Vagina (tissue), 2 donors: ENCODE results near the gene AANAT.

ENCODE experiments used
- POLR2A ChIP-seq, 2 donors: fragments of 450-650 bp; IDR thresholded peaks; one replicate each; pipeline ENCODE4 v1.6.1; 2017; ENCODE audit warnings: antibody characterized with exemption in 2 of 2, mild to moderate bottlenecking in 2 of 2, moderate library complexity in 2 of 2
- POLR2AphosphoS5 ChIP-seq, 2 donors: sonication (generic); formaldehyde crosslinking; IDR thresholded peaks; one replicate each; pipeline ENCODE4 v1.9.0; 2017; ENCODE audit warnings: antibody characterized with exemption in 2 of 2, mild to moderate bottlenecking in 2 of 2, low read depth in 1 of 2; ENCODE audit not compliant: insufficient read depth in 1 of 2
- TF ChIP-seq, protein P1 (sequence below), 3 experiments: fragments of 450-650 bp in 2 of 3; fragments of 200-600 bp in 1 of 3; sonication (generic) in 1 of 3; IDR thresholded peaks; one replicate each; pipeline ENCODE4 v1.5.1; 2017 to 2019; ENCODE audit warnings: antibody characterized with exemption in 3 of 3, mild to moderate bottlenecking in 2 of 3, moderate library complexity in 2 of 3

DNA sequence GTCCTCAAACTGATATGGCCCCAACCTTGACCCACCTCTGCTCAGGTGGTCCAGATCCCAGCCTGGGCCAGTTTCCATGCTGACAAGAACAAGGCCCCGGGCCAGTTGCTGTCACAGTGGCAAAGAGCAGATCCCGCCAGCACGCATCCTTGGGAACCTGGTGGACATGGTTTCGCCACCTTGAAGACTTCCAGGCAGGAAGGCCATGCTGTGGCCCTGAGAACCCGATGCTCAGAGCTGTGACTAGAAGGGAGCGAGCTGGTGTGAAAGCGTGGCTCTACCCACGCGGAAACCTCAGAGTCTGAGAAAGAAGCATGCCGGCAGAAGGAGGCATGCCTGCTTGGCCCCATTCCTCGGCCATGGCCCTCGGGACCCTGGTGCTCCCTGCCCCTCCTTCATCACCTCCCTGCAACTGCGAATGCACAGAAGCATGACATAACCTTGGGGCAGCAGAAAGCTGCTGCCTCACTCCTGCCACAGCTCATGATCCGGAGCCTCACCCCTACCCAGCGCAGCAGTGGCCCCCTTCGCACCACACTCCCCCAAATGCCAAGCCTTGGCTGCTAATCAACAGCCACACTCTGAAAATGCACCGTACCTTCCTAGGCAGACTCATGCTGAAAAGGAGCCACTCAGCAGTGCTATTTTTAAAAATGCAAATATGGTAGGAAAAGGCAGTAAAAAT, 47.7 kb upstream of the AANAT start:
- TF ChIP-seq POLR2A (IDR thresholded peaks at IDR 0.05) (no peak), POLR2AphosphoS5 (IDR thresholded peaks at IDR 0.05; ENCODE audit: insufficient read depth in 1 of 2, low read depth in 1 of 2) (no peak)
- TF ChIP-seq, protein P1, sequence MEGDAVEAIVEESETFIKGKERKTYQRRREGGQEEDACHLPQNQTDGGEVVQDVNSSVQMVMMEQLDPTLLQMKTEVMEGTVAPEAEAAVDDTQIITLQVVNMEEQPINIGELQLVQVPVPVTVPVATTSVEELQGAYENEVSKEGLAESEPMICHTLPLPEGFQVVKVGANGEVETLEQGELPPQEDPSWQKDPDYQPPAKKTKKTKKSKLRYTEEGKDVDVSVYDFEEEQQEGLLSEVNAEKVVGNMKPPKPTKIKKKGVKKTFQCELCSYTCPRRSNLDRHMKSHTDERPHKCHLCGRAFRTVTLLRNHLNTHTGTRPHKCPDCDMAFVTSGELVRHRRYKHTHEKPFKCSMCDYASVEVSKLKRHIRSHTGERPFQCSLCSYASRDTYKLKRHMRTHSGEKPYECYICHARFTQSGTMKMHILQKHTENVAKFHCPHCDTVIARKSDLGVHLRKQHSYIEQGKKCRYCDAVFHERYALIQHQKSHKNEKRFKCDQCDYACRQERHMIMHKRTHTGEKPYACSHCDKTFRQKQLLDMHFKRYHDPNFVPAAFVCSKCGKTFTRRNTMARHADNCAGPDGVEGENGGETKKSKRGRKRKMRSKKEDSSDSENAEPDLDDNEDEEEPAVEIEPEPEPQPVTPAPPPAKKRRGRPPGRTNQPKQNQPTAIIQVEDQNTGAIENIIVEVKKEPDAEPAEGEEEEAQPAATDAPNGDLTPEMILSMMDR (IDR thresholded peaks at IDR 0.05), result no peak
